ENCODE results near the gene ZNF324. TPM values are rescaled to one million over a fixed set of nuclear protein-coding genes. Genes with fewer than 3 reads are reported as not detected.
"Not testable (repeated sequence)": the region's sequence is repeated elsewhere in the genome, so short reads cannot be mapped to it uniquely, and the experiment has no call there.

Gene ZNF324
- total and polyA plus RNA-seq, 8 donors: 7.1 to 10.1 (median 8.6) TPM

- TF ChIP-seq CTCF (IDR thresholded peaks at IDR 0.05): no peak
- H3K36me3 ChIP-seq: no peaks in the 10 kb centered on the region
- H3K4me3 ChIP-seq: no peak overlapping the region
- intact Hi-C loops (cut with DNase I): no loop called here
- H3K4me1 ChIP-seq: no peaks in the 10 kb centered on the region
- no peaks in the 10 kb centered on the region for H3K9me3 ChIP-seq
- no peak for ATAC-seq
- peak in 1 of 4 donors; percentile 34 for DNase-seq
- H3K27me3 ChIP-seq: no peaks in the 10 kb centered on the region
- H3K27ac ChIP-seq: no peak overlapping the region
These were observed 25.4 kb downstream of the ZNF324 start for GRCh38 chr19:58492265-58492664.

DNA sequence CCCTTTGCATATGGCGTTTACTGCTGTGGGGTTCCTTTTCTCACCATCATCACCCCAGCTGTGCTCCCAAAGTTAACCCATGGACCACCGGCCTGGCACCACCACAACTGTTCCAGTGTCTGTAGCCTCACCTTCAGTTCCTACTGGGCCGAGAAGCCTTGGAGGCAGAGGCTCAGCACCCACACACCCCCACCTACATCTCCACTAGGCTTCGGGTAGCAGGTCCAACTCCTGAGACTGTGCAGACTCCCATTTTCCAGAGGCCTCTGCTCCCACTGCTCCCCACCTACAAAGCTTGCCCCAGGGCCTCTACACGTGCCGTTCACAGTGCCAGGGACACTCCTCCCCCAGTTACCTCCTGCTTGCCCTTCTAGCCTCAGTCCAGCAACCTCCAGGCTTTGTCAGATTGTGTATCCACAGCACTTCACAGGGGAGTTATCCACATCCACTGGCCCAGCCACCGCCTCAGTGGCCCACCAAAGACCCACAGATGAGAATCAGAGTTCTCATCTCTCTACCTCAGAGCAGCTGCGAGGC is 30.8 kb downstream of the ZNF324 start:
- intact Hi-C loops (cut with DNase I): no loop called here
- Histone ChIP-seq H3K4me1 (peaks cover 0 to 23% of the 10 kb centered on the region in 2 donors), H3K9me3 (no peaks in the 10 kb centered on the region), H3K27ac (no peak overlapping the region), H3K4me3 (no peak overlapping the region), H3K36me3 (no peaks in the 10 kb centered on the region), H3K27me3 (no peaks in the 10 kb centered on the region)
- no peak for TF ChIP-seq CTCF (IDR thresholded peaks at IDR 0.05)
- DNase-seq: peak in 1 of 4 donors; percentile 43
- no peak for ATAC-seq

DNA sequence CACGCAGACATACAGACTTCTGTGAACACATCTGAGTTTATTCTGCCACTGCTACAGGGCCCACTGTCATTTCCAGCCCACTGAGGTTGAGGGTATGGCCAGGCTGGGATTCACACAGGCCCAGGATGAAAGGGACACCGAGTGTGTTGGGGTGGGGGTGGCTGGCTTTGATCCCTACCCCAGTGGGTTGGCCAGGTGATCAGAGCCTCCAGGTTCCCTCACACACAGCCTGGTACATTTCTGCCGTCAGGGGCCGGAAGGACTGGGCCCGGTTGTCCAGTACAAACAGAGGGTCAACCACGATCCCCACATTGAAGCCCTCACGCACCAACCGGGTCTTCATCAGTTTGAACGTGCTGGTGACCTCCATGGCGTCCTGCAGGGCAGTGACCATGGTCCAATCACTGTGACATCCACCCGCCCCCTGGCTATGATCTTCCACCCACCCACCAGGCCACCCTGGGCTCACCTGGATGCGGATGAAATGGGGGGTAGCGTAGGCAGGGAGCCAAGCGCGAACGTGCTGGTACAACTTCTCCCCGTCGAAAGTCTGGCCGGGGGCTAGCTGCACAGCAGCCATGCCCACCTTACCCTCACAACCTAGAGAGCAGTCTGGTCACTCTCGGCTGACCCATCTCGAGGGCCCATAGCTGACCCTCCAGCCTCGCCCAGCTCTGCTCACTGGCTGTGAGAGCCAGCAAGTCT is 31.6 kb downstream of the ZNF324 start:
- intact Hi-C loops (cut with DNase I): no loop called here
- peak overlapping the region in 1 of 2 donors; percentile 87 for H3K27ac ChIP-seq
- H3K9me3 ChIP-seq: no peaks in the 10 kb centered on the region

DNA sequence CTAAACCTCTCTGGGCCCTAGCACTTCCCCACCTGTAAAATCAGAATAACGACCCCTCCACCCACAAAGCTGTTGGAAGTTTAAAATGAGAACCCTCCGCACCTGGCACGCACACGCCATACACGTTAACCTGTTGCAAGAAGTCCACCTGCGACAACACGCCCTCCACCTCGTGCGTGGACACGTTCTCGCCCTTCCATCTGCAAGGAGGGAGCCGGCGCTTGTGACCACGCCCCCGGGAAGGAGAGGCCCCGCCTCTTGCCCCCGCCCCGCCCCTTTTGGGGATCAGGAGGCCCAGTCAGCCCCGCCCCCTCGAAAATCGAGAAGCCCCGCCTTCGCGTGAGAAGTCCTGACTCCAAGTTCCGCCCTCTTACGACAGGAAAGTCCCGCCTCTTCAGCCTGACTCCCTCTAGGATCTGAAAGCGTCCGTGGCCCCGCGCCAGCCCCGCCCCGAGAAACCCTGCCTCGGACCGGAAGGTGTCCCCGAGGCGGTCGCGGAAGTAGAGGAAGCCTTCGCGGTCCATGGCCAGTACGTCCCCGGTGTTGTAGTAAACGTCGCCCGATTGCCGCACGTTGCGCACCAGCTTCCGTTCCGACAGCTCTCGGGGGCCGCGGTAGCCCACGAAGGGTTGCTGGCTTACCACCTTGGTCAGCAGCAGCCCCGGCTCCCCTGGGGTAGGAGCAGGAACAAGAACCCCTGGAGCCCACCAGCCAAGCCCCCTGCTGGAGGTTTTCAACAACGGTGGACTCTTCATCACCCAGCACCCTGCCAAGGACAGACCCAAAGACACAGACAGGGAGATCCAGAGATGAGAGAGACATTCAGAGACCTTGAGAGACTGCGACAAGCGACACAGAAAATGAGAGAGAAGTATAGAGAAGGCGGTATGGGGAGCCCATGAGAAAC is 32.4 kb downstream of the ZNF324 start:
- Histone ChIP-seq H3K4me3 (peak overlapping the region; percentile 50 to 62), H3K36me3 (no peaks in the 10 kb centered on the region), H3K27me3 (no peaks in the 10 kb centered on the region), H3K4me1 (peaks cover 0 to 23% of the 10 kb centered on the region in 2 donors), H3K9me3 (no peaks in the 10 kb centered on the region), H3K27ac (peak overlapping the region; percentile 83 to 87)
- DNase-seq: peak; percentile 90 to 100 (median 98)
- intact Hi-C loops (cut with DNase I): no loop called here
- peak; percentile 98 for ATAC-seq
- no peak for TF ChIP-seq CTCF (IDR thresholded peaks at IDR 0.05)

More for the DNA sequence above, 31.6 kb downstream of the ZNF324 start:
- no peaks in the 10 kb centered on the region for H3K36me3 ChIP-seq
- DNase-seq (peak in 1 of 4 donors; percentile 35), ATAC-seq (peak; percentile 2)
- no peak for TF ChIP-seq CTCF (IDR thresholded peaks at IDR 0.05)
- H3K4me3 ChIP-seq: peak overlapping the region; percentile 50 to 62
- H3K27me3 ChIP-seq: no peaks in the 10 kb centered on the region
- peaks cover 0 to 23% of the 10 kb centered on the region in 2 donors for H3K4me1 ChIP-seq

DNA sequence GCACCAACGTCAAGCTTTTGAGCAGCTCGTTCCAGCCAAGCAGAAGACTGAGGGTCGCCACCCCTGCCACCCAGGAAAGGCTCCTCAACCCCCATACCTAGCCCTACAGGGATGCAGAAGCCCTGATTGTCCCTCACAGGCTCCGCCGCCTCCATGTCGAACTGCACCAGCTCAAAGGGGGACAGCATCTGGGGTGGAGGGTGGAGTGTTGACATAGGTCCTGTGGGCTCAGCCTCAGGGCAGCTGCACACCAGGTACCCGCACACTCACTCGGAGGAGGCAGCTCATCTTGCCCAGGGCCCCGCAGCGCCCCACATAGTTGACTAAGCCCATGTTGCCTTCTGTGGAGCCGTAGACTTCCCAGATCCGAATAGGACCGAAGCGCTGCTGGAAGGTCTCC is 33.4 kb downstream of the ZNF324 start:
- H3K36me3 ChIP-seq: no peaks in the 10 kb centered on the region
- ATAC-seq (no peak), DNase-seq (no peak)
- intact Hi-C loops (cut with DNase I): no loop called here
- no peak for TF ChIP-seq CTCF (IDR thresholded peaks at IDR 0.05)
- H3K9me3 ChIP-seq: no peaks in the 10 kb centered on the region
- H3K4me3 ChIP-seq: peak overlapping the region; percentile 50 to 62
- no peak overlapping the region for H3K27ac ChIP-seq
- no peaks in the 10 kb centered on the region for H3K27me3 ChIP-seq
- peaks cover 0 to 23% of the 10 kb centered on the region in 2 donors for H3K4me1 ChIP-seq

- H3K27me3 ChIP-seq; H3K27ac ChIP-seq; ATAC-seq; H3K36me3 ChIP-seq; H3K4me1 ChIP-seq; DNase-seq; H3K4me3 ChIP-seq; intact Hi-C loops (cut with DNase I); H3K9me3 ChIP-seq: not testable (repeated sequence)
These were observed 40.8 kb downstream of the ZNF324 start for GRCh38 chr19:58507602-58508223.

Measured in left lung (tissue), 10 donors.